HG03469 (cell line): ENCODE data around the gene TRIM63.

Source experiments
- ATAC-seq: cut with Tn5 transposase; IDR thresholded peaks from one replicate; pipeline ENCODE4 v1.9.1; 2021; ENCODE audit warnings: mild to moderate bottlenecking, moderate library complexity, moderate number of reproducible peaks; ENCODE audit not compliant: unreplicated experiment

The TRIM63 gene

GRCh38 chr1:26058052-26058595 lies 9.3 kb downstream of the TRIM63 start:
- ATAC-seq = no peak

- ATAC-seq = no peak
Observed at GRCh38 chr1:26057189-26057588, 10.2 kb downstream of the TRIM63 start.

GRCh38 chr1:26055041-26055440 lies 12.4 kb downstream of the TRIM63 start:
- ATAC-seq = no peak

GRCh38 chr1:26053718-26054560 lies 13.5 kb downstream of the TRIM63 start:
- no peak for ATAC-seq

- no peak for ATAC-seq
Observed at GRCh38 chr1:26050248-26050640, 17.2 kb downstream of the TRIM63 start.

- ATAC-seq = no peak
Observed at GRCh38 chr1:26049531-26050247, 17.7 kb downstream of the TRIM63 start.

GRCh38 chr1:26047278-26047874 lies 20.1 kb downstream of the TRIM63 start:
- ATAC-seq = no peak

GRCh38 chr1:26046246-26047095 lies 21.0 kb downstream of the TRIM63 start:
- ATAC-seq = no peak

- no peak for ATAC-seq
Observed at GRCh38 chr1:26045722-26046245, 21.6 kb downstream of the TRIM63 start, which contains the start of gene SLC30A2. TSS of gene SLC30A2 (minus strand) at chr1:26046118. CDS start at chr1:26045896, 222 bp downstream.

- ATAC-seq = no peak
Observed at GRCh38 chr1:26044971-26045721, 22.3 kb downstream of the TRIM63 start.

GRCh38 chr1:26044414-26044813 lies 23.0 kb downstream of the TRIM63 start:
- ATAC-seq = no peak

- no peak for ATAC-seq
Observed at GRCh38 chr1:26043765-26044164, 23.7 kb downstream of the TRIM63 start.

- no peak for ATAC-seq
Observed at GRCh38 chr1:26041978-26042377, 25.5 kb downstream of the TRIM63 start.

- no peak for ATAC-seq
Observed at GRCh38 chr1:26041401-26041800, 26.0 kb downstream of the TRIM63 start.

GRCh38 chr1:26038904-26039303 lies 28.5 kb downstream of the TRIM63 start:
- ATAC-seq = no peak

- no peak for ATAC-seq
Observed at GRCh38 chr1:26038477-26038876, 29.0 kb downstream of the TRIM63 start.

- ATAC-seq = no peak
Observed at GRCh38 chr1:26037904-26038303, 29.5 kb downstream of the TRIM63 start.

- ATAC-seq = no peak
Observed at GRCh38 chr1:26036756-26037281, 30.6 kb downstream of the TRIM63 start.
